GM10266 (cell line): Measurements from ENCODE around the gene RPS6KA4.

Experiments
- DNase-seq: peaks from one replicate; pipeline ENCODE4 v3.0.0; 2012; ENCODE audit errors: extremely low spot score
- CTCF ChIP-seq: IDR thresholded peaks from 2 replicates; pipeline ENCODE4 v1.5.1; 2012; ENCODE audit warnings: mild to moderate bottlenecking, low read depth; ENCODE audit not compliant: control insufficient read depth, insufficient read depth; ENCODE audit errors: missing control alignments

The RPS6KA4 gene

GRCh38 chr11:64331569-64332371 is 27.2 kb upstream of the RPS6KA4 start:
- peak; percentile 73 for DNase-seq
- peak; percentile 77 for TF ChIP-seq CTCF

DNA sequence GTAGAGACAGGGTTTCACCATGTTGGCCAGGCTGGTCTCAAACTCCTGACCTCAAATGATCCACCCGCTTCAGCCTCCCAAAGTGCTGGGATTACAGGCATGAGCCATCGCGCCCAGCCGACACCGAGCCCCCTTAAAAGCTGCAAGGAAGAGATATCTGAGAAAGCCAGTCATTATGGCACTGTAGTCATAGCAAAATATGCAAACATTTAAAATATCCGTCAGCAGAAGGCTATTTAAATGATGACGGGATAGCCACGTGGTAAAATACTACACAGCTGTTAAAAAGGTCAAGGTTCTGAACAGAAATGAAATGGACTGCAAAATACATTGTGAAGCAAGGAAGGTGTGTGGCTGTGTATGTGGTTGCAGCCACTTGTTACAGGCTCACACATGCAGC is 25.4 kb upstream of the RPS6KA4 start:
- TF ChIP-seq CTCF, result no peak
- no peak for DNase-seq

DNA sequence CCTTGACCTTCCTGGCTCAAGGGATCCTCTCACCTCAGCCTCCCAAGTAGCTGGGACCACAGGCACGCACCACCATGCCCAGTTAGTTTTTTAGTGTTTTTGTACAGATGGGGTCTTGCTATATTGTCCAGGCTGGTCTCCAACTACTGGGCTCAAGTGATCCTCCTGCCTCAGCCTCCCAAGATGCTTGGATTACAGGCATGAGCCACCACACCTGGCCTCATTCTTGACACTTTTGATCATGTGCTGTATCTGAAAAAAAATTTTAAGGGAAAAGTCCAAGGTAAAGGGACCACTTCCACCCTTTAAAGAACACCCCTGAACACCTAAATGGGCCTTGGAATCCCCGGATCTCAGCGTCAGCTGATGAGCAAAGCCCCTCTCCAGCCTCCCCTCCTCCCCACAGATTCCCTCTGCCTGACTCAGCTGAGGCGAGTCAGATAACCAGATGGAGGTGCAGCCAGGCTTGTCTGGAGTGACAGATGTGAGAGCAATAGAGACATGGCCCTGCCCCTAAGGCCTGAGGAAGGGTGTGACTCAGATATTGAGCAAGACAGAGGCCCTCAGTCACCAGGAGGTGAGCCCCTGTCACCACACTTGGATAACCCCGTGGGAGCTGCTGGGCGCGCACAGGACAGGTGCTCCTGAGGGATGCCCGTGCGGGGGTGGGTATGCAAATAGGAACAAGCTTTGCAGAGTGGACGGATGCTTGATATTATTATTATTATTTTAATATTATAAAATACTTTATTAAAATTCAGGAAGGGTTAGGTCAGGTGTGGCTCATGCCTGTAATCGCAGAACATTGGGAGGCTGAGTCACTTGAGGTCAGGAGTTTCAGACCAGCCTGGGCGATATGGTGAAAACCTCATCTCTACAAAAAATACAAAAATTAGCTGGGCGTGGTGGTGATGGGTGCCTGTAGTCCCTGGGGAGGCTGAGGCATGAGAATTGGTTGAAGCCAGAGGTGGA is 23.9 kb upstream of the RPS6KA4 start:
- peak; percentile 19 for TF ChIP-seq CTCF
- peak; percentile 85 for DNase-seq

GRCh38 chr11:64337538-64338249 is 21.3 kb upstream of the RPS6KA4 start:
- DNase-seq, result no peak
- TF ChIP-seq CTCF, result no peak

- TF ChIP-seq CTCF, result no peak
- DNase-seq, result no peak
Observed at GRCh38 chr11:64338716-64339115, 20.2 kb upstream of the RPS6KA4 start.

DNA sequence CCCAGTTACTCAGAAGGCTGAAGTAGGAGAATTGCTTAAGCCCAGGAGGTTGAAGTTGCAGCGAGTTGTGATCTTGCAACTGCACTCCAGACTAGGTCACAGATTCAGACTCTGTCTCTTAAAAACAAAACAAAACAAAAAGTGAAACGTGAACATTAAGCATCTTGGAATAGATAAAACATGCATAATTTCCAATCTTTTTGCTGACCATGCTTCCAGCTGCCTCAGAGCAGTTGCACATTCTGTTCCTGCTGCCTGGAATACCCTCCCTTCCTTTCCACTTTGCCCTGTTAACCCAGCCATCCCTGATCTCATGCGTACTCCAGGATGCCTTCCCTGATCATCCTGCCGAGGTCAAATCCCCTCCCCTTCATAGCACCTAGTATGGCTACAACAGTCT is 19.7 kb upstream of the RPS6KA4 start:
- no peak for TF ChIP-seq CTCF
- no peak for DNase-seq
